Measurements from ENCODE around the gene SUB1. TPM values are rescaled to one million over a fixed set of nuclear protein-coding genes. Genes with fewer than 3 reads are reported as not detected.
"Not testable (repeated sequence)": the region's sequence is repeated elsewhere in the genome, so short reads cannot be mapped to it uniquely, and the experiment has no call there.

The SUB1 gene
- polyA plus RNA-seq, 1 donor, result 237 TPM

DNA sequence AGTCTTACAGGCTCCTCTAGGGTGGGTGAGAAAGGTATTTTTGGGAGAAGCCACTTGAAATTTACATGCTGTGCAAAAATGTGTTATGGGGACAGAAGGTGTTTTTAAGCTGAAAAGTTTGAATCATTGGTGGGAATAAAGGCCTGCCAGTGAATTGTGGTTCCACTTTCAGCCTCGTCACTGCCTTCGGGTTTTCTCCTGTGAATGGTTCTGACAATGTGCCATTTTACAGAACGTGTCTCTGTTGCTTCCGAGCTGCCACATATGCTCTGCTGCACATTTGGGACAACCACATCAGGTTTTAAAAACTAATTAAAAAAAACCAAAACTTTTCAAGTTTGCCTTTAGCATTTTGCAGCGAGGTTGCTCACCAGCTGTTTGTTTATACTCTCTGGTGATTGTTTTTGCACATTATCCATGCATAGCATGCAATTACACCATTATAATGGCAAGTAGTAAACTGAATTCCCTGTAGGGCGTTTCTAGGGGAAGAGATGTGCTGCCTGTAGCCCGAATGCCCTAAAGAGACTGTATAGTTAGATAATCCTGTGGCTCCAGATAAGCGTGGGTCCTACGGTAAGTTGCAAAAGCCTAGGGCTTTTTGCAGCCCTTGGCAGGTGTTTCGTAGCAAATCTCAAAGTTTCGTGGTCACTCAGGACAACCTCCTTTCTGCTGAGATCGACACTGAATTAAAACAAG, 40.1 kb upstream of the SUB1 start:
- WGBS (ENCODE audit: insufficient coverage, low lambda C conversion rate), result 71% methylated on average over 1 of the region's 12 CpGs
- no peaks in the 10 kb centered on the region for H3K4me1 ChIP-seq (ENCODE audit: control insufficient read depth, insufficient read depth, low read length)
- H3K36me3 ChIP-seq (ENCODE audit: control insufficient read depth, insufficient read depth, low read length), result no peaks in the 10 kb centered on the region
- H3K9me3 ChIP-seq (ENCODE audit: control insufficient read depth, low read depth, low read length), result no peaks in the 10 kb centered on the region
- no peak overlapping the region for H3K27ac ChIP-seq (ENCODE audit: low read length)
- no peak overlapping the region for H3K4me3 ChIP-seq (ENCODE audit: low read length)
- DNase-seq, result no peak
- no peaks in the 10 kb centered on the region for H3K27me3 ChIP-seq (ENCODE audit: control insufficient read depth, insufficient read depth, low read length)

DNA sequence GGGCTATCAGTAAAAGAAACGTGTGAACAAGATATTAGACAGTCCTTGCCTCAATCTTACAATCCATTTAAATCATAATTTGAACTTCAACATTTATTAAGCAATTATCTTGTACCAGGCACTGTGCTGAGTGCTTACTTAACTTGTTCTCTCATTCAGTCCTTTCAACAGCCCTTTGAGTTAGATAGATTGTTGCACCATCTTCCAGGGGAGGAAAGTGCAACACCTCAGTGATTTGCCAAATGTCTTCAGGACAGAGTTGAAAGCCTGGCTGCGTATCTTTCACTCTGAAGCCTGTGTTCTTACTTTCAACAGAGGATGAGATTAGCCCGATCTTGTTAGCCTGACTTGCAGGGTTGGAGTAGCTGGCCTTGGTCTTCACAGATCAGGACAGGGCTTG, 34.2 kb upstream of the SUB1 start:
- H3K36me3 ChIP-seq (ENCODE audit: control insufficient read depth, insufficient read depth, low read length), result no peaks in the 10 kb centered on the region
- WGBS (ENCODE audit: insufficient coverage, low lambda C conversion rate), result no CpG with 5 or more reads among the region's 3 CpGs
- no peaks in the 10 kb centered on the region for H3K4me1 ChIP-seq (ENCODE audit: control insufficient read depth, insufficient read depth, low read length)
- H3K9me3 ChIP-seq (ENCODE audit: control insufficient read depth, low read depth, low read length), result peaks cover 4% of the 10 kb centered on the region
- H3K4me3 ChIP-seq (ENCODE audit: low read length), result no peak overlapping the region
- H3K27ac ChIP-seq (ENCODE audit: low read length), result no peak overlapping the region
- DNase-seq, result no peak
- H3K27me3 ChIP-seq (ENCODE audit: control insufficient read depth, insufficient read depth, low read length), result no peaks in the 10 kb centered on the region

DNA sequence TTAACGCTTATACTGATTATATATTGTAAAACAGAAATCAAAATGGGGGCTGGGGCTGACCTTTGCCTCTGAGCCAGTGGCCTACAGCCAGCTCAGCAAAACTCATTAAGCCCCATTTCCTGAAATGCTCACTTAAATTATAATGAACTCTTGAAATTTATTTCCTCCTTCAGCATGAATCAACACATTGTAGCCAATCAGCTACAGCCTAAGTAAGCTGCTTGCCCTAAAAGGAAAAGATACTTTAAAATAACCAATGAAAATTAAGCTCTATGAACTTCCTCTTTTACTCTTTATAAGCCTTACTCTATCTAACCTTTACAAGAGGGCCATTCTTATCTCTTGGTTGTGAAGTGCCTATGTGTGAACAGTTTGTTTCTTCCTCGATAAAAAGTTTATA, 33.5 kb upstream of the SUB1 start:
- H3K27me3 ChIP-seq (ENCODE audit: control insufficient read depth, insufficient read depth, low read length), result no peaks in the 10 kb centered on the region
- no peak overlapping the region for H3K4me3 ChIP-seq (ENCODE audit: low read length)
- WGBS (ENCODE audit: insufficient coverage, low lambda C conversion rate), result no CpG with 5 or more reads among the region's 2 CpGs
- no peak for DNase-seq
- no peaks in the 10 kb centered on the region for H3K4me1 ChIP-seq (ENCODE audit: control insufficient read depth, insufficient read depth, low read length)
- H3K27ac ChIP-seq (ENCODE audit: low read length), result no peak overlapping the region
- H3K36me3 ChIP-seq (ENCODE audit: control insufficient read depth, insufficient read depth, low read length), result no peaks in the 10 kb centered on the region
- peaks cover 4% of the 10 kb centered on the region for H3K9me3 ChIP-seq (ENCODE audit: control insufficient read depth, low read depth, low read length)

DNA sequence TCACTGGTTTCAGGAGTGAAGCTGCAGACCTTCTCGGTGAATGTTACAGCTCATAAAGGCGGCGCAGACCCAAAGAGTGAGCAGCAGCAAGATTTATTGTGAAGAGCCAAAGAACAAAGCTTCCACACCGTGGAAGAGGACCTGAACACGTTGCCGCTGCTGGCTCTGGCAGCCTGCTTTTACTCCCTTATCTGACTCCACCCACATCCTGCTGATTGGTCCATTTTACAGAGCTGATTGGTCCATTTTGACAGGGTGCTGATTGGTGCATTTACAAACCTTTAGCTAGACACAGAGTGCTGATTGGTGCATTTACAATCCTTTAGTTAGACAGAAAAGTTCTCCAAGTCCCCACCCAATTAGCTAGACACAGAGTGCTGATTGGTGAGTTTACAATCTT, 32.9 kb upstream of the SUB1 start:
- 100% methylated on average over 2 of the region's 6 CpGs for WGBS (ENCODE audit: insufficient coverage, low lambda C conversion rate)
- H3K4me1 ChIP-seq (ENCODE audit: control insufficient read depth, insufficient read depth, low read length); H3K4me3 ChIP-seq (ENCODE audit: low read length); H3K9me3 ChIP-seq (ENCODE audit: control insufficient read depth, low read depth, low read length); H3K27ac ChIP-seq (ENCODE audit: low read length); H3K27me3 ChIP-seq (ENCODE audit: control insufficient read depth, insufficient read depth, low read length); H3K36me3 ChIP-seq (ENCODE audit: control insufficient read depth, insufficient read depth, low read length); DNase-seq: not testable (repeated sequence)

DNA sequence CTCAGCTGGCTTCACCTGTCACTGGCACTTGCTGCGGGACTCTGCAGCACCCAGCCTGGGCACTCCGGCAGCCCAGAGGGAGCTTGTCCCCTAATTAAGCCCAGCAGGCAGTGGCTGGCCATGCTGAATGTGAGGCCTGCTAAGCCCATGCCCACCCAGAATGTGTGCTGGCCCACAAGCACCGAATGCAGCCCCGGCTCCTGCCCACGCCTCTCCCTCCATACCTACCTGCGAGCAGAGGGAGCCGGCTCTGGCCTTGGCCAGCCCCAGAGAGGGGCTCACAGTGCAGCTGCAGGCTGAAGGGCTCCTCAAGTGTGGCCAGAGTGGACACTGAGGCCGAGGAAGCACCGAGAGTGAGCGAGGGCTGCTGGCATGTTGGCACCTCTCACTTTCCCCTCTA, 32.4 kb upstream of the SUB1 start:
- Histone ChIP-seq H3K9me3 (ENCODE audit: control insufficient read depth, low read depth, low read length) (peaks cover 4% of the 10 kb centered on the region), H3K4me1 (ENCODE audit: control insufficient read depth, insufficient read depth, low read length) (no peaks in the 10 kb centered on the region), H3K27ac (ENCODE audit: low read length) (no peak overlapping the region), H3K4me3 (ENCODE audit: low read length) (no peak overlapping the region), H3K36me3 (ENCODE audit: control insufficient read depth, insufficient read depth, low read length) (no peaks in the 10 kb centered on the region), H3K27me3 (ENCODE audit: control insufficient read depth, insufficient read depth, low read length) (no peaks in the 10 kb centered on the region)
- no CpG with 5 or more reads among the region's 10 CpGs for WGBS (ENCODE audit: insufficient coverage, low lambda C conversion rate)
- no peak for DNase-seq

DNA sequence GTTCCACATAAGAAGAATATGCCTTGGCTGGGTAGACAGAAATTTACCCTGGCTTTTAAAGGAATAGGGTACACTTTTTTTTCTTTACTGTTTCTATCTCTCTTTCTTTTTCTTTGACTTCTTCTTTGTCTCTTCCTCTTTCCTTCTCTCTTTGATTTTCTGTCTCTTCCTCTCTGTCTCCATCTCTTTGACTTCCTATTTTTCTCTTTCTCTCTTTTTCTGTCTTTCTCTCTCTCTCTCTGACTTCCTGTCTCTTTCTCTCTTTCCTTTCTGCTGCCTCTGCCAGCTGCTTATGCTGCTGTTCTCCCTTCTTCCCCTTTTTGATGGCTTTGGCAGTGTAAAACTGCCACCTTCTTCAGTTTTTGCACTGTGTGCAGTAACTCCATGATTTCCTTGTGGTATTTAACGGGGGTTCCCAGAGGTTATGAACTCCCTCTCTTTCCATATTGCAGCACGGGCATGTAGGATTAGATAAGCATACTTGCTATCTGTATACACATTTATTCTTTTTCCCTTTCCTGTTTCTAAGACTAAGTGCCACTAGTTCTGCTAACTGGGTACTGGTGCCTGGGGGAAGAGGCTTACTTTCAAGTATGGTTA, 31.1 kb upstream of the SUB1 start:
- H3K9me3 ChIP-seq (ENCODE audit: control insufficient read depth, low read depth, low read length); H3K4me3 ChIP-seq (ENCODE audit: low read length); H3K27ac ChIP-seq (ENCODE audit: low read length); H3K27me3 ChIP-seq (ENCODE audit: control insufficient read depth, insufficient read depth, low read length); H3K36me3 ChIP-seq (ENCODE audit: control insufficient read depth, insufficient read depth, low read length); H3K4me1 ChIP-seq (ENCODE audit: control insufficient read depth, insufficient read depth, low read length); DNase-seq: not testable (repeated sequence)
- 20% methylated on average over 1 of the region's 2 CpGs for WGBS (ENCODE audit: insufficient coverage, low lambda C conversion rate)

DNA sequence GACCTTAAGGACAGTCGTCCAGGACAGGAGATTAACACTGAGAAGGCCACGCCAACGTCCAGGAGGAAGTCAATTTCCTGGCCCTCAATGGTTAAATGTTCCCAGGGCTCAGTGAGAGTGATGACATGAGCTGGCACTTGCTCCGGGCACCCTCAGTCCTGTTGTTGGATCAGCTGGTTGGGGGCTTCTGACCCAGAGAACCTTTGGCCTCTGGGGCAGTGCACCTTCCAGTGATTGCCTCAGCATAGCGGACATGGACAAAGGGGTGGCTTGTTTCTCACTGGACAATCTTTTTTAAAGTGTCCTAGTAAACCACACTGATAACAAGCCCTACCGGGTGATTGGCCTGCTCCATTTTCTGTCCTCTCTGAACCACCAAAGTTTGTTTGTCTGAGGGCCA, 28.8 kb upstream of the SUB1 start:
- not testable (repeated sequence) for H3K4me3 ChIP-seq (ENCODE audit: low read length)
- WGBS (ENCODE audit: insufficient coverage, low lambda C conversion rate), result no CpG with 5 or more reads among the region's 6 CpGs

DNA sequence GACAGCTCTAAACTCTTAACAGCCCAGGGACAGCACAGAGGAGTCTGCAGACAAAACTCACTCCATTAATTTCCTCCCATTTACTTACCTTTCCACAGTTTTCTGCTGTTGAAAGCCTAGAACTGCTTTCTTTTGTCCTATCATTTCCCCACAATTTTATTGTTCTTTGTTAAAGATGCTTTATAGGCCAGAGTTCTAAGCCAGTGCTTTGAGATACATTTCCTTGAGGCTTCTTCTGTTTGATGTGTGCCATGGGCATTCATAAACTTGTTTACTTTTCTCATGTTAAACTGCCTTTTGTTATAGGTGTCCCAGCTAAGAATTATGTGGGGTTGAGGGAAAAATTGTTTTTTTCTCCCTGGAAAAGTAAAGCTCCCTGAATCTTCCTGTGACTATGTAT, 25.9 kb upstream of the SUB1 start:
- Histone ChIP-seq H3K4me1 (ENCODE audit: control insufficient read depth, insufficient read depth, low read length) (peaks cover 6% of the 10 kb centered on the region), H3K36me3 (ENCODE audit: control insufficient read depth, insufficient read depth, low read length) (no peaks in the 10 kb centered on the region), H3K27ac (ENCODE audit: low read length) (no peak overlapping the region), H3K4me3 (ENCODE audit: low read length) (no peak overlapping the region), H3K9me3 (ENCODE audit: control insufficient read depth, low read depth, low read length) (no peaks in the 10 kb centered on the region), H3K27me3 (ENCODE audit: control insufficient read depth, insufficient read depth, low read length) (no peaks in the 10 kb centered on the region)
- no peak for DNase-seq

More for the DNA sequence above, 28.8 kb upstream of the SUB1 start:
- H3K27me3 ChIP-seq (ENCODE audit: control insufficient read depth, insufficient read depth, low read length); H3K4me1 ChIP-seq (ENCODE audit: control insufficient read depth, insufficient read depth, low read length); DNase-seq; H3K36me3 ChIP-seq (ENCODE audit: control insufficient read depth, insufficient read depth, low read length); H3K9me3 ChIP-seq (ENCODE audit: control insufficient read depth, low read depth, low read length); H3K27ac ChIP-seq (ENCODE audit: low read length): not testable (repeated sequence)

DNA sequence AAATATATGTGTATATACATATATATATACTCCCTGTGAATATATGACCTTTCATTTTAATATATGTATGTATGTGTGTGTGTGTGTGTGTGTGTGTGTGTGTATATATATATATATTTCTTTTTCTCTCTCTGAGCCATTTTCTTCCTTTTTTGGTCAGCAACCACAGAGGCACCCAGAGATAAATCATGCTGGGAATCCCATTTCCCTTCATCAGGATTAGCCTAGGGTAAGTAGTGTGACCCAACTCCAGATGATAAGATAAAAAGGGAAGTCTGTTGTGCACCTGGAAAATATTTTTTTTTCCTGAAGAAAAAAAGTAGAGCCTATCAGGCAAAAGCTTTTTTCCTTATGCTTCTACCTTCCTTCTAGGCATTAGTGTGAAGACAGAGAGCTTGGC, 25.4 kb upstream of the SUB1 start:
- Histone ChIP-seq H3K27ac (ENCODE audit: low read length) (no peak overlapping the region), H3K36me3 (ENCODE audit: control insufficient read depth, insufficient read depth, low read length) (no peaks in the 10 kb centered on the region), H3K4me1 (ENCODE audit: control insufficient read depth, insufficient read depth, low read length) (peaks cover 8% of the 10 kb centered on the region)

DNA sequence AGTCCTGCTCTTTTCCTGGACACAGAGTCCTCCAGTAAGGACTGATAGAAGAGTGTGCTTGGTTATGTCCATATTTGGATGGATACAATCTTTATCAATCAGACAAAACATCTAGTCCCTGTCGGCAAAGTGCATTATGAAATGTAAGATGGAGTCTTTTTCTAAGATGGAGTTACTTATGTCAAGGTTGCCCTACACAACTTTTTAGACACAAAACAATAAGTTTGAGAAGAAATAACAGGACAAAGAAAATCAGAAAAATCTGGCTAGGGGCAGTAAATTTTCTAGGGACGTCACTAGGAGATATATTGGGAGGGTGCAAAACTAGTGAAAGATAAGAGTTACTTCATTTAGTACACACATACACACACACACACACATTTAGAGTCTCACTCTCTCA, 23.3 kb upstream of the SUB1 start:
- no CpG with 5 or more reads among the region's 2 CpGs for WGBS (ENCODE audit: insufficient coverage, low lambda C conversion rate)
- Histone ChIP-seq H3K9me3 (ENCODE audit: control insufficient read depth, low read depth, low read length) (no peaks in the 10 kb centered on the region), H3K4me3 (ENCODE audit: low read length) (no peak overlapping the region), H3K27me3 (ENCODE audit: control insufficient read depth, insufficient read depth, low read length) (no peaks in the 10 kb centered on the region), H3K36me3 (ENCODE audit: control insufficient read depth, insufficient read depth, low read length) (no peaks in the 10 kb centered on the region), H3K4me1 (ENCODE audit: control insufficient read depth, insufficient read depth, low read length) (peaks cover 12% of the 10 kb centered on the region), H3K27ac (ENCODE audit: low read length) (no peak overlapping the region)
- DNase-seq, result no peak

More for the DNA sequence above, 25.4 kb upstream of the SUB1 start:
- Histone ChIP-seq H3K4me3 (ENCODE audit: low read length) (no peak overlapping the region), H3K27me3 (ENCODE audit: control insufficient read depth, insufficient read depth, low read length) (no peaks in the 10 kb centered on the region), H3K9me3 (ENCODE audit: control insufficient read depth, low read depth, low read length) (no peaks in the 10 kb centered on the region)
- no peak for DNase-seq

DNA sequence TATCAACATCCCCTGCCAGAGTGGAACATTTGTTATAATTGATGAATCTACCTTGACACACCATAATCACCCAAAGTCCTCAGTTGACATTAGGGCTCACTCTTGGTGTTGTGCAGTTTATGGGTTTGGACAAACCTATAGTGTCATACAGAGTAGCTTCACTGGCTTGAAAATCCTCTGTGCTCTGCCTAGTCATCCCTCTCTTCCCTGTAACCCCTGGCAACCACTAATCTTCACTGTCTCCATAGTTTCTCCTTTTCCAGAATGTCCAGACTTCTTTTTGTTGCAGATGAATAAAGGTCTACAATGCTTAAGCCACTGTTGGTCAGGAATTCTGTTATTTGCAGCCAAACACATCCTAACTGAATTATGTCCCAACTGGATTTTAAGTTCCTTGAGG, 22.5 kb upstream of the SUB1 start:
- no peak for DNase-seq
- H3K9me3 ChIP-seq (ENCODE audit: control insufficient read depth, low read depth, low read length), result no peaks in the 10 kb centered on the region
- H3K4me1 ChIP-seq (ENCODE audit: control insufficient read depth, insufficient read depth, low read length), result peaks cover 12% of the 10 kb centered on the region
- H3K27ac ChIP-seq (ENCODE audit: low read length), result no peak overlapping the region
- no peak overlapping the region for H3K4me3 ChIP-seq (ENCODE audit: low read length)
- no peaks in the 10 kb centered on the region for H3K36me3 ChIP-seq (ENCODE audit: control insufficient read depth, insufficient read depth, low read length)
- H3K27me3 ChIP-seq (ENCODE audit: control insufficient read depth, insufficient read depth, low read length), result no peaks in the 10 kb centered on the region
